ENCODE results near the gene SUFU.

DNA sequence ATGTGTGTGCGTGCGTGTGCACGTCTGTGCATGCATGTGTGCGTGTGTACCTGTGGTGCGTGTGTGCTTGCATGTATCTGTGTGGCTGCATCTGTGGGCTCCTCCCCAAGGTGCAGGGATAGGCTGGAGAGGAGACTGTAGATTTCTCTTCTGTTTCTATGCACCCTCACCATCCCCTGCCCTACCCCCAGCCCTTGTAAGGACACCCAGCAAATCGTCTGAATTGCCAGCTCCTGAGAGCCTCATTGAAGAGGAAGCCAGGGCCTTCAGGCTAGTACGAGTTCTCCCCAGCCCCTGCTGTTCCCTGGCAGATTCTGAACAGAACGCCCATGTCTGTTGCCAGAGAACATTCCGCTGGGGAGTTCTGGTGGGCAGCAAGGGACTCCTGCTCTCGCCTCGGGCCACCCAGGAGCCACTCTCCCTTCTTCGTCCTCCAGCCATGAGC, 123.5 kb downstream of the SUFU start:
- TF ChIP-seq POLR2A (IDR thresholded peaks at IDR 0.05; ENCODE audit: control extremely low read depth in 1 of 2, low read depth in 2 of 2, low read length in 2 of 2) (no peak; a peak in 1 of 3 replicates), CTCF (IDR thresholded peaks at IDR 0.05; ENCODE audit: control extremely low read depth in 1 of 3, insufficient read depth in 1 of 3, low read depth in 1 of 3, low read length in 3 of 3) (no peak), RBBP5 (IDR thresholded peaks at IDR 0.05; ENCODE audit: borderline replicate concordance, low read depth, low read length) (no peak), SIX5 (IDR thresholded peaks at IDR 0.05; ENCODE audit: low read depth, low read length) (no peak), TAF1 (IDR thresholded peaks at IDR 0.05; ENCODE audit: low read depth, low read length) (no peak), EZH2 (IDR thresholded peaks at IDR 0.05; ENCODE audit: low read depth, low read length, severe bottlenecking) (no peak), SIN3A (conservative IDR thresholded peaks at IDR 0.05 in 1 of 2, IDR thresholded peaks at IDR 0.05 in 1 of 2; ENCODE audit: low read depth in 1 of 2, low read length in 2 of 2) (no peak), GABPA (IDR thresholded peaks at IDR 0.05; ENCODE audit: borderline replicate concordance, insufficient read depth, low read length) (no peak), POLR2AphosphoS5 (IDR thresholded peaks at IDR 0.05; ENCODE audit: low read depth, low read length) (no peak; the same call in 1 of the 2 replicates), RAD21 (IDR thresholded peaks at IDR 0.05 in 1 of 2, conservative IDR thresholded peaks at IDR 0.05 in 1 of 2; ENCODE audit: low read depth in 2 of 2, low read length in 2 of 2) (no peak), KDM1A (IDR thresholded peaks at IDR 0.05; ENCODE audit: borderline replicate concordance, low read length) (no peak), ATF3 (IDR thresholded peaks at IDR 0.05; ENCODE audit: insufficient read depth, low read depth, low read length) (no peak), USF2 (IDR thresholded peaks at IDR 0.05; ENCODE audit: low read length) (no peak), TCF12 (IDR thresholded peaks at IDR 0.05; ENCODE audit: low read depth, low read length) (no peak)

All from H1 (cell line).